DMS53 (cell line): Measurements from ENCODE around the gene ECHS1.
A peak's percentile ranks its signal among the peaks of the same experiment; 100 is the strongest.
"Not testable (repeated sequence)": the region's sequence is repeated elsewhere in the genome, so short reads cannot be mapped to it uniquely, and the experiment has no call there.

Experiments
- DNase-seq: peaks from one replicate; lab custom pipeline; 2025; lab: John Stamatoyannopoulos, UW

ECHS1 gene

DNA sequence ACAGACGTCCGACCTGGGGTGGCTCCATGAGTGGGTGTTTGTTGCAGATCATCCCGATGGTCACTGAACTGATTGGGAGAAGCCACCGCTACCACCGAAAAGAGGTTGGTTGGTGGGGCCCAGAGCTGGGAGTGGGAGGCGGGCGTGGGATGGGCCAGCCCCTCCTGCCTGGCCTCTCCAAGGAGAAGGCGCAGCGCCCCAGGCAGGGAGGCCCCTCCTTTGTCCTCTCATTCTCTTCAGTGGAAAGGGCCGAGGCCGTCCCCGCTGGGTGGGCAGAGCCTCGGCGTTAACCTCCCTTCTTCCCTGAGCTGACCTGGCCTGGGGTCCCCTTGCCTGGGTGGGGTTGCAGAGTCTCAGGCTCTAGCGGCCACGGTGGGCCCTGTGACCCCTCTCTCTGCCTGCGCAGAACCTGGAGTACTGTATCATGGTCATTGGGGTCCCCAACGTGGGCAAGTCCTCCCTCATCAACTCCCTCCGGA lies 26.0 kb upstream of the ECHS1 start:
- DNase-seq, result no peak

DNA sequence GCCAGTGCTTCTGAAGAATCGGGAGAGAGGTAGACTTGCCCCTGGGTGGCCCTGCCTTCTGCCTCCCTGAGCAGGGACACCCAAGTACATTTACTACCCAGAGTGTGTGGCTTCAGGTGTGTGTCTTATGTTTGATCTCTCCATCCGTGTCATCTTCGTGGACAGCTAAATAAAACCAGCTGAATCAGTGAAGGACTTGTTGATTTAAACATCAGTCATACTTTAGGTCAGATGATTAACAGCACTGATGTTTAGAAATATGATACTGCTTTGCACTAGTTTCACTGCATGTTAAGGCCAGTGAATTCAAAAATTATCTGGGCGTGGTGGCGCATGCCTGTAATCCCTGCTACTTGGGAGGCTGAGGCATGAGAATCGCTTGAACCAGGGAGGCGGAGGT lies 24.8 kb upstream of the ECHS1 start:
- no peak for DNase-seq

DNA sequence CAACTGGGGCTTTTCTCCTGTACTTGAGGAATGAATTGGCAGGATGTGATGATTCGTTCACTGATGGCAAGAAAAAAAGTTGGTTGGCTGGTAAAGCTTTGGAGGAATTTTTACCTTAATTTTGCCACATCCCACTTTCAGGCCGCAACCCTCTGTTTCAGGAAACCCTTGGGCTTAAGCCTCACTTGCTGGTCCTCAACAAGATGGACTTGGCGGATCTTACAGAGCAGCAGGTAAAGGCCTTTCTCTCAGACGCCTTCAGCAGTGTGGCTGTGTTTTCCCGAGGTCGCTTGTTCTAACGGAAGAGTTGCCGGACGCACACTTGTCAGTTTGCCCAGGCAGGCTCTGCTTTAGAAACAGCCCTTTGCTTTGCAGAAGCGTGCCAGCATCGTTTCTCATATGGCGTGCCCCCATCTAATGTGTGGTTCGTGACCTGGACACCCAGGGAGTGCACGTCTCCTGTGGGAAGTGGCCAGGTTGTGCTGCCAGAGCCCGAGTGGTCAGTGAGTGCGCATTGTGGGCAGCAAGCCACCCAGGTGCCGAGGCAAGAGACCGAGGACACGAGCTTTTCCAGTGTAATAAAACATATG lies 23.0 kb upstream of the ECHS1 start:
- DNase-seq, result no peak

DNA sequence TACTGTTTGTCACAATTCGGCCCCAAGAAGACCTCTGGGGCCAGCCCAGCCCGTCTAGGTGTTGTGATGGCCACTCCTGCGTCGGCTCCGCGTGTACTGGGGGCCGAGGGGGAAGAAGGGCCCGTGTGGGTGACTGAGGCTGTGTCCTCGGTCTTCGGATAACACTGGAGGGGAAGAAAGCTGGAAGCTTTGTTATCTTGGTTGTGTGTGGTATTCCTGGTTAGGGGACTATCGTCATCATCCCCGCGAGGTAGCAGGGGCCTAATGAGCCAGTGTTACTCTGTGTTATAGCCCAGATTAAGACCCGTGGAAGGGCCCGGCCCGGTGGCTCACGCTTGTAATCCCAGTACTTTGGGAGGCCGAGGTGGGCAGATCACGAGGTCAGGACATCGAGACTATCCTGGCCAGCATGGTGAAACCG lies 21.7 kb upstream of the ECHS1 start:
- no peak for DNase-seq

DNA sequence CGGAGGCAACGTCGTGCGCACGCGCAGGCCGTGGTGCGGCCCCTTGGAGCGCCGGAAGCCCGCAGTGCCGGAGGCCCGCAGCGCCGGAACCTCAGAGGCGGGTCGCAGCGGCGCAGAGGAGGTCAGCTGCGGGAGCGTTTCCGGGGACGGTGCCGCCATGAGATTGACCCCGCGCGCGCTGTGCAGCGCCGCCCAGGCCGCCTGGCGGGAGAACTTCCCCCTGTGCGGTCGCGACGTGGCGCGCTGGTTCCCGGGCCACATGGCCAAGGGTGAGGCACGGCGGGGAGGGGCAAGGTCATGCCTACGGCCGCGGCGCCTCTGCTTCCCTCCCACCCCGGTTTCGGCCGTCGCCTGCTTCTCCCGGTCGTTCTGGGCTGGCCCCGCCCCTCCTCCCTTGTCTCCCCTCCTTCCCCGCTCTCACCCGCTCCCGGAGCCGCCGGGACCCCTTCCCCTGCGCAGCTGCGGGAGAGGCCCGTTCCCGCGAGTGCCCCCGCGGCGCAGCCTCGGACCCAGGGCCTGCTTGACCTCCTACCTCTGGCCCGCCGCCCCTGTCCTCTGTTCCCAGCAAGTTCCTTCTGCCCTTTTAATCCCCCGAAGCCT lies 21.0 kb upstream of the ECHS1 start, which contains the start of gene MTG1:
TSS of gene MTG1 (plus strand) at position 94 of the 600 bp plus-strand sequence. CDS start at position 158, 64 bp downstream.
- peak; percentile 97 for DNase-seq

DNA sequence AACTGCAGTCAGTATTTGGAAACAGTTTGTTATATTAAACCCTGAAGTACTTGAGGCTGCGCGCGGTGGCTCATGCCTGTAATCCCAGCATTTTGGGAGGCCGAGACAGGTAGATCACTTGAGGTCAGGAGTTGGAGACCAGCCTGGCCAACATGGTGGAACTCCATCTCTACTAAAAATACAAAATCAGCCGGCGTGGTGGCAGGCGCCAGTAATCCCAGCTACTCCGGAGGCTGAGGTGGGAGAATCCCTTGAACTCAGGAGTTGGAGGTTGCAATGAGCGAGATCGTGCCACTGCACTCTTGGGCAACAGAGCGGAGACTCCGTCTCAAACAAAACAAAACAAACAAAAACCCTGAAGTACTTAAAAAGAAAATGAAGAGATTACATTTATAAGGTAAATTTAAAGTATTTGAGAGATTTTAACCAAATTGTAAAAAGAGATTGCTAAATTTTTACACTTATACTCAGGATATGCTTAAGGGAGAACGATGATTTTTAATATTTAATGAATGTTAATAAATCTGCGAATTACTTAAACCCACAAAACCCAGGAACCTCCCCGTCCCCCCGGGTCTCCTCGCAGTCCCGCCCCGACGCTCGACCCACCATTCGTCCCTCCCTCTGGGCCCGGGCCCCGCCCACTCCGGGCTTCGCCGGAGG lies 20.4 kb upstream of the ECHS1 start:
- DNase-seq, result peak; percentile 34

DNA sequence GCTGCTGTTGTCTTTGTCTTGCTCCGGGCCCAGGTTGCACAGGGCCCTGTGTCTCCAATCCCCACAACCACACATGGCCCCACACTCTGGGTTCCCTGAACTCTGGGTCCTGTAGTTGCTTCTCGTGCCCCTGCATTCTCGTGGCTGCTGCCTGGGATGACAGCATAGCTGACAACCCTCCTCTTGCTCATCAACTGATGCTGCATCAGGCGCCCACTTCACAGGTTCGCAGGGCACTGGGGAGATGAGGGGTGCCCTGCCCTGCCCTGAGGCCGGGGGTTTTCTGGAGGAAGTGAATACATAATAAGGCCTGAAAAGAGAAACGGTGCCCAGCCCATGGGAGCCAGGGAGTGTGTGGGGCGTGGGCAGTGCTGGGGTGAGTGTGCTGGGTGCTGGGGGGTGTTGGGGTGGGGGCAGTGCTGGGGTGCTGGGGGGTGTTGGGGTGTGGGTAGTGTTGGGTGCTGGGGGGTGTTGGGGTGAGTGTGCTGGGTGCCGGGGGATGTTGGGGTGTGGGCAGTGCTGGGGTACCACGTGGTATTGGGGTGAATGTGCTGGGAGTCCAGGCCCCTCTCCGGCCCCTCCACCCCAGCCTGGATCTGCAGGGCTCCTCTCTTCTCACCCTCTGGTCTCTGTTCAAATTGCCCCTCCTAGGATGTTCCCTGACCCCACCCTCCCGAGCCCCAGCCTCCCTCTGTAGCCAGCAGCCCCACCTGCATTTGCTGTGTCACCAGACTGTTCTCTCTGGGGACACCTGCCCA lies 18.8 kb upstream of the ECHS1 start:
- DNase-seq, result no peak

DNA sequence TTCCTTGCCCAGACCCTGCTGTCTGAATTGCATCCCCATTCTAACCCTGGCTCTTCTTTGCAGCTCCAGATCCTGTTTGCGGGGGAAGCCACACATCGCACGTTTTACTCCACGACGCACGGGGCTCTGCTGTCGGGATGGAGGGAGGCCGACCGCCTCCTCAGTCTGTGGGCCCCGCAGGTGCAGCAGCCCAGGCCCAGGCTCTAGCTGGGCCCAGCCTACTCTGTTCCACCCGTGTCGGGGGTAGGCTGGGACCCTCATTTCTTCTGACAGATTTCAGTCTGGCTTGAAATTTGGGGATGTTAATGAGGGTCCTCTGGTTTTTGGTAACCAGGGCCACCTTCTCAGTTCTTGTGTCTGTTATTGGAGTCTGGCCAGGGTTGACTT lies 18.1 kb upstream of the ECHS1 start:
- no peak for DNase-seq

DNA sequence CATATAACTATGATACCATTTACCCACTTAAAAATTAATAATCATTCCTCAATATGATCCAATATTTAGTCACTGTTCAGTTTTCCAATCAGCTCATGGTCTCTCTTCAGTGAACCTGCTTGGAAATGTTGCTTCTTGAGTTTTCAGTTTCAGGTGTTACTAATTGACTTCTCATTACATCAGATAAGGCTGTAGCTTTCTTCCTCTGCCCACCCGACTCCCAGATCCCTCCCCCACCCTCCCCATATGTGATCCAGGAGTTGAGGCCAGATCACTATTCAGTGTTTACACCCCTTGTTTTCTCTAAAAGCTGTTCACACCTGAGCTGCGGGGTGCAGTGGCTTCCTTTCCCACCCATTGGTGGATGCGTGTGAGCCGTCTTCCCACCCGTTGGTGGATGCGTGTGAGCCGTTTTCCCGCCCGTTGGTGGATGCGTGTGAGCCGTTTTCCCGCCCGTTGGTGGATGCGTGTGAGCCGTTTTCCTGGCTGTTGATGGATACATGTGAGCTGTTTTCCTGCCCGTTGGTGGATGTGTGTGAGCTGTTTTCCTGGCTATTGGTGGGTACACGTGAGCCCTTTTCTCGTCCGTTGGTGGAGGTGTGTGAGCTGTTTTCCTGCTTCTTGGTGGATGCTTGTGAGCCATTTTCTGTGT lies 17.6 kb upstream of the ECHS1 start:
- no peak for DNase-seq

DNA sequence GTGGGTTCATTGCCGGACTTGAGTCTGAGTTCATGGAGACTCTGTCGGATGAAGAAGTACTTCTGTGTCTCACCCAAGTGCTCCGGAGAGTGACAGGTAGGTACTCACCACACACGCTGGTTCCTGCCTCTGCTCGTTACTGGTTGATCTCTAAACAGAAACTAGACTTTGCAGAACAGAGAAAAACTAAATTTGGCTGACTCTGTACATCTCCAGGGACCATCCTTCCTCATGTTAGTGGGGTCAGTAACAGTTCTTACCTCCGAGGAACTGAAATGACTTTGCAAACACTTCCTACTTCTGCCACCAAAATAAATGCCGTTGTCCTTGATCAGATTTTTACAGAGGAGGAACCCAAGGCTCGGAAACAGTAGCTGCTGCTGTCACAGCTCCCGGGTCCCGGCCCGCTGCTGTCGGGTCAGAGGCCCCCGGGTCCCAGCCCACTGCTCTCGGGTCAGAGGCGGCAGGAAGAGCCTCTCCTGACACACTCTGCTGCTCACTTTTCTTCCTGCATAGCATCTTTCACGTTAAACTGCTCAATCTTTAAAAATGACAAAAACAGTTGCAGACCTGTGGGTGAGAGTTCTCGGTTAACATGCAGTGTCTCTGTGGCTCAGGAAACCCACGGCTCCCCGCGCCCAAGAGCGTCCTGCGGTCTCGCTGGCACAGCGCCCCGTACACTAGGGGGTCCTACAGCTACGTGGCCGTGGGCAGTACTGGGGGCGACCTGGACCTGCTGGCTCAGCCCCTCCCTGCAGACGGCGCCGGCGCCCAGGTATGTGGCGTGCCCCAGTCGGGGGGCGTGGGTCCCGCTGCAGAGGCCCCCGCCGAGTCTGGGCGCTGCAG lies 16.0 kb upstream of the ECHS1 start:
- no peak for DNase-seq

DNA sequence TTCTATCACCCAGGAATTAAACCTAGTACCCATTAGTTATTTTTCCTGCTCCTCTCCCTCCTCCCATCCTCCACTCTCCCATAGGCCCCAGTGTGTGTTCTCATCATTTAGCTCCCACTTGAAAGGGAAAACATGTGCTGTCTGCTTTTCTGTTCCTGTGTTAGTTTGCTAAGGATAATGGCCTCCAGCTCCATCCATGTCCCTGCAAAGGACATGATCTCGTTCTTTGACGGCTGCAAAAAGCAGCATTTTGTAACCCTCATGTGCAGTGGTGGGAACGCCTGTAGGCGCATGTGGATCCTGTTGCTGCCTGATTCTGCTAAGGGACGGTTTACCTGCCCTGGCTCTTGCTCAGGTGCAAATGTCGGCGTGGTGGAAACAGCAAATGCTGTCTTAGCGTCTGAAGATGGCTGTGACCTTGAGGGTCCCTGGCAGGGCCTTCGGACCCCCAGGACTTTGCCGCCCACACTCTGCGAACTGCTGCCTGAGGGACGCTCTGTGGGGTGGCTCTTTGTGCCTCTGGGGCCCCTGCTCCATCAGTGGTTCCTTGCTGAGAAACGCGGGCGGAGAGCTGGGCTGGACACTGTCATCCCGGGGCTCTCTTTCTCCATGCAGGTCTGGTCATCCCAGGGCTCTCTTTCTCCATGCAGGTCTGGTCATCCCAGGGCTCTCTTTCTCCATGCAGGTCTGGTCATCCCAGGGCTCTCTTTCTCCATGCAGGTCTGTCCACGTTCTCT lies 15.2 kb upstream of the ECHS1 start:
- DNase-seq, result peak; percentile 18

DNA sequence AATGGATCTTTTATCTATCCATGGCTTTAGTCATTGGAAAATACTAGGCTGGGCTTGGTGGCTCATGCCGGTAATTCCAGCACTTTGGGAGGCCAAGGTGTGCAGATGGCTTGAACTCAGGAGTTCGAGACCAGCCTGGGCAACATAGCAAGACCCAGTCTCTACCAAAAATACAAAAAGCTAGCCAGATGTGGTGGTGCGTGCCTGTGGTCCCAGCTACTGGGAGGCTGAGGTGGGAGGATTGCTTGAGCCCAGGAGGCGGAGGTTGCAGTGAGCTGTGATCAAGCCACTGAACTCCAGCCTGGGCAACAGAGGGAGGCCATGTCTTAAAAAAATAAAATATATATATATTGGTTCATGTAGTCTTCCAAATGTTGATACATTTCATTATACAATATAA lies 13.8 kb upstream of the ECHS1 start:
- not testable (repeated sequence) for DNase-seq

DNA sequence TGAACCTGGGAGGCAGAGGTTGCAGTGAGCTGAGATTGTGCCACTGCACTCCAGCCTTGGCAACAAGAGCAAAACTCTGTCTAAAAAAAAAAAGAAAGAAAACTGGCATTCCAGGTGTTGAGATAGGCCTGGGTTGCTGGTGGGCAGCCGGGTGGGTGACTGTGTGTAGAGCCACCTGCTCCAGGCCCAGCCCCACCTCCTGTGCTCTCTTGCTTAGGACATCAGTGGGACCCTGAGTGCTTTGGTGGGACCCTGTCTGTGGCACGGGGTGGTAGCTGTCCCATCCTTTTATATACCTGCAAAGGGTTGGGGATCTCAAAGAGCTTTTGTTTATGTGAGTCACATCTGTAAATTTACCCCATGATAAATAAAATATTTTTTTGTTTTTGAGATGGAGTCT lies 12.1 kb upstream of the ECHS1 start:
- no peak for DNase-seq

DNA sequence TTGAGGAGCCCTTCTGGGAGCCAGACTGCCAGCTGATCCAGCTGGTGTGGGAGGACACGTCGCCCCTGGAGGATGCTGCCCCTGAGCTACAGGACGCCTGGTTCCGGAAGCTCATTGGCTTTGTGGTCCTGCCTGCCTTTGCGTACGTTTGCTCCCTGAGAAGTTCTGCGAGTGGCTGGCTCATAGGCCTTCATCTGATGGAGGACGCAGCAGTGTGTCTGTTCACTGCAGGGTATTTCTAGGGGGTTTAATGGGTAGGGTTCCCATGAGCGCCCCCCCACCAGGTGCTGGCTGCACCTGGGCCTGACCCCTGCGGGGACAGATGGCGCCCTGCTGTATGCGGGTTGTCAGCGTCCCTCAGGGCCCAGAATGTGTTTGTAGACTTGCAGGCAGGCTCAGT lies 10.9 kb upstream of the ECHS1 start:
- DNase-seq, result no peak

DNA sequence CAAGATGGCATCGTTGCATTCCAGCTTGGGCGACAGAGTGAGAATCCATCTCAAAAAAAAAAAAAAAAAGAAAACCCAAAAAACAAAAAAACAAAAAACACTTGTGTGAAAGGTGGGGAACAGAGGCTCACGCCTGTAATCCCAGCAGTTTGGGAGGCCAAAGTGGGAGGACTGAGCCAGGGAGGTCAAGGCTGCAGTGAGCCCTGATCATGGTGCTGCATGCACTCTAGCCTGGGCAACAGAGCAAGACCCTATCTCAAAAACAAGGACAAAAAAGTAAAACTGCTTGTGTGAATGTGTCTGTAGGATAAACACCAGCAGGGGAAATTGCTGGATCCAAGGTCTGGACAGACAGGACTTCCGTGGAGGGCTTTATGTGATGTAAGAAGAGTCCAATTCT lies 10.4 kb upstream of the ECHS1 start:
- DNase-seq, result no peak

DNA sequence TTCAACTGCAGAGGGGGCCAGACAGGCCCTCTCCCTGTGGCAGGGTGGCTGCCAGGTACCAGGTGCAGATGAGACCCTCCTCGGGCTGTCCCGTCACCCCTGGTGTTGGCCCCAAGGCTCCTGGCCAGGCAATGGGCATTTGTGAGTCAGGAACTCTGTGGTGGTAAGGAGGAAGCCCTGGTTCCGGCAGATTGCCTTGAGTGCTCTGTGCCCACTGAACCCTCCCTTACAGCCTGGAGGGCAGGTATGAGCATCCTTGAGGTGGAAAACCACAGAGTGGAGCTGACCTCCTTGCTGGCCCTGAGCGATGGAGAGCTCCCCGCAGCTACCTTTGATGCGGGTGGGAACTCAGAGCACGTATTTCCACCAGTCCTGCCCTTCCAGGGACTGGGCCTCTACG lies 7.9 kb upstream of the ECHS1 start:
- DNase-seq, result no peak

DNA sequence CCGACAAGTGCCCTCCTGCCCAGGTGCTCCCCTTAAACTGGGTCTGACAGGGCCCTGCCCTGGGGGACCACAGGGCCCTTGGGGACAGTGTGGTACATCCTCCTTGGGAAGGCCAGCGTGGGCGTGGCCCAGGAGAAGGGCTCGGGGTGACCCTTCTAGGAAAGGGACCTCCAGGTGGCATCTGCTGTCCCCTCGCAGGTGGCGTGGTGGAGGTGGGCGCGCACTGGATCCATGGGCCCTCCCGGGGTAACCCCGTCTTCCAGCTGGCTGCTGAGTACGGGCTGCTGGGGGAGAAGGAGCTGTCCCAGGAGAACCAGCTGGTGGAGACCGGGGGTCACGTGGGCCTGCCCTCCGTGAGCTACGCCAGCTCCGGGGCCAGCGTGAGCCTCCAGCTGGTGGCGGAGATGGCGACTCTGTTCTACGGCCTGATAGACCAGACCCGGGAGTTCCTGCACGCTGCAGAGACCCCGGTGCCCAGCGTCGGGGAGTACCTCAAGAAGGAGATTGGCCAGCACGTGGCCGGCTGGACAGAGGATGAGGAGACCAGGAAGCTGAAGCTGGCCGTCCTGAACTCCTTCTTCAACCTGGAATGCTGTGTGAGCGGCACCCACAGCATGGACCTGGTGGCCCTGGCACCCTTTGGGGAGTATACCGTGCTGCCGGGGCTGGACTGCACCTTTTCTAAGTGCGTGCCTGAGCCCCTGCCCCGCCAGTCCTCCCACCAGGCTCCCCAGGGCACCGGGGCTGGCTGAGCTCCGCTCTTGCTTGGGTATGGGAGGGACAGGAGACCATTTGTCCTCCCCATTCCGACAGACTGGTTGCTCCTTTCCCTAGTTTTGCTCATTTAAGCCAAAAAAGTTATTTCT lies 6.9 kb upstream of the ECHS1 start:
- DNase-seq, result no peak

DNA sequence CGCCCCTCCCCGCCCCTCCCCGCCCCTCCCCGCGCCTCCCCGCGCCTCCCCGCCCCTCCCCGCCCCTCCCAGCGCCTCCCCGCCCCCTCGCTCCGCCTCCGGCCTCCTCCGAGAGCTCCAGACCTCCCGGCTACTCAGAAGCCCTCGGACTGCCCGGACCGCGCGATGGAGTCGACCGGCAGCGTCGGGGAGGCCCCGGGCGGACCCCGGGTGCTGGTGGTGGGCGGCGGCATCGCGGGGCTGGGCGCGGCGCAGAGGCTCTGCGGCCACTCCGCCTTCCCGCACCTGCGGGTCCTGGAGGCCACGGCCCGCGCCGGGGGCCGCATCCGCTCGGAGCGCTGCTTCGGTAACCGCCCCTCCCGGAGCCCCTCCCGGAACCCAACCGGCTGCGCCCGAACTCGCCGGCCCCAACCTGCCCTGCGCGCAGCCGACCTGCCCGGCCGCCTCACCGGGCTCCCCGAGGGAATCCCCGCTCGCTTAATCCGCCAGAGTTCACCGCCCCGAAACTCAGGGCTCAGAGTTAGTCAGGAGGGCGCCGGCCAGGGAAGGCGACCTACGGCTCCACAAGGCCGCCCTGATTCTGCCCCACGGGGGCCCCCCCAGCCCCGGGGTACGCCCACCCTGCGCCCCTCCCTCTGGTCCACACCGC lies 6.1 kb upstream of the ECHS1 start, which contains the start of gene PAOX:
TSS of gene PAOX (plus strand) at position 111 of the 649 bp plus-strand sequence. CDS start at position 166, 55 bp downstream.
- DNase-seq, result peak; percentile 79
